Sigmoid colon (tissue), 4 donors: ENCODE measurements around the gene MYLIP.

Experiments used
- CTCF ChIP-seq, 4 experiments: fragments of 450-650 bp in 3 of 4; fragments of 200-600 bp in 1 of 4; IDR thresholded peaks; one replicate each; pipeline ENCODE4 v1.5.1; 2016 to 2019; ENCODE audit warnings: antibody characterized with exemption in 4 of 4, mild to moderate bottlenecking in 3 of 4, moderate library complexity in 2 of 4
- EP300 ChIP-seq, 4 donors: sonication (generic); formaldehyde crosslinking; IDR thresholded peaks; one replicate each; pipeline ENCODE4 v1.6.1; 2017; ENCODE audit warnings: antibody characterized with exemption in 4 of 4
- POLR2A ChIP-seq, 2 donors: fragments of 450-650 bp; IDR thresholded peaks; one replicate each; pipeline ENCODE4 v1.6.1; 2016; ENCODE audit warnings: antibody characterized with exemption in 2 of 2, mild to moderate bottlenecking in 2 of 2, moderate library complexity in 2 of 2
- POLR2AphosphoS5 ChIP-seq, 4 donors: sonication (generic); formaldehyde crosslinking; IDR thresholded peaks; one replicate each; pipeline ENCODE4 v1.6.1; 2017; ENCODE audit warnings: antibody characterized with exemption in 4 of 4

- TF ChIP-seq EP300 (IDR thresholded peaks at IDR 0.05) (no peak), POLR2A (IDR thresholded peaks at IDR 0.05) (no peak), CTCF (IDR thresholded peaks at IDR 0.05) (no peak), POLR2AphosphoS5 (IDR thresholded peaks at IDR 0.05) (no peak)
These were observed 34.2 kb downstream of the MYLIP start for GRCh38 chr6:16163066-16163465.
